Measurements from ENCODE around the gene SUSD1. TPM values are rescaled to one million over a fixed set of nuclear protein-coding genes. Genes with fewer than 3 reads are reported as not detected.

The SUSD1 gene
- total RNA-seq, 1 experiment from 2014 or later, result 8.1 TPM

DNA sequence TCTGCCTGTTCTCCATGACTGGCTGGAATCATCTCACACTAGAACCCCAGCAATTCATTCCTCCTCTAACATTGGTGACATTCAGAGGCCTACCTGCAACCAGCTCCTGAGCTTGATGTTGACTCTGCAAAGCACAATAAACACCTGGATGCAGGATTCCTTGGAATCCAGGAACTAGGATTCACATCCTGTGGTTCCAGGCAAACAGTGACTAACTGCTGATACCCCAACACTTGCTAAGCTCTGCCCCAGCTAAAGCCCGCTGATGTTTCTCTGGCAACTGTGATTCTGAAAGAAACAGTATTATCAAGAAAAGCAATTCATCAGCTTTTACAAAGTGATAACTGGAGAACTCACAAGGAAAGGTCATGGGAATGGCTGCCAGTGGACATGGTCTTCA, 29.2 kb downstream of the SUSD1 start:
- Histone ChIP-seq H3K4ac (ENCODE audit: low read depth, low read length) (no peak overlapping the region), H3K27me3 (ENCODE audit: insufficient read depth, low read length) (no peaks in the 10 kb centered on the region), H3K23ac (ENCODE audit: insufficient read length, low read depth, low read length) (no peak overlapping the region), H2AFZ (ENCODE audit: low read length) (no peak overlapping the region), H3K4me2 (ENCODE audit: insufficient read depth, insufficient read length, low read length) (no peak overlapping the region), H2AK5ac (ENCODE audit: insufficient read length, low read length) (no peak overlapping the region), H4K91ac (ENCODE audit: insufficient read length, low read depth, low read length) (no peak overlapping the region), H3T11ph (ENCODE audit: low read length) (no peak overlapping the region), H2BK120ac (ENCODE audit: low read depth, low read length, poor library complexity, severe bottlenecking) (no peak overlapping the region), H3K9ac (ENCODE audit: extremely low read depth, insufficient read length, low read length) (no peak overlapping the region), H2BK5ac (ENCODE audit: insufficient read length, low read length) (no peak overlapping the region), H3K56ac (ENCODE audit: insufficient read length, low read depth, low read length) (no peak overlapping the region), H3K79me1 (ENCODE audit: insufficient read depth, low read depth, low read length, poor library complexity, severe bottlenecking) (no peaks in the 10 kb centered on the region), H2BK20ac (ENCODE audit: low read depth, low read length, poor library complexity, severe bottlenecking) (no peak overlapping the region), H4K5ac (ENCODE audit: insufficient read length, low read depth, low read length) (no peak overlapping the region), H3K23me2 (ENCODE audit: insufficient read length, low read depth, low read length, poor library complexity, severe bottlenecking) (no peaks in the 10 kb centered on the region), H4K20me1 (ENCODE audit: control insufficient read depth, insufficient read depth, insufficient read length) (no peaks in the 10 kb centered on the region), H3K18ac (ENCODE audit: insufficient read length, low read depth, low read length) (no peak overlapping the region), H4K8ac (replicated peaks; ENCODE audit: insufficient read length, low read depth, low read length) (no peak overlapping the region), H2BK12ac (ENCODE audit: insufficient read length, low read depth, low read length) (no peak overlapping the region), H3K27ac (ENCODE audit: insufficient read length, low read depth, low read length) (no peak overlapping the region), H3K14ac (ENCODE audit: insufficient read depth, low read length) (no peak overlapping the region), H2BK15ac (ENCODE audit: low read depth, low read length) (no peak overlapping the region), H3K4me1 (ENCODE audit: insufficient read depth, low read length) (no peaks in the 10 kb centered on the region), H3K79me2 (ENCODE audit: insufficient read depth, low read length) (no peaks in the 10 kb centered on the region), H3K9me3 (ENCODE audit: control insufficient read depth, low read depth, low read length) (no peaks in the 10 kb centered on the region)
- no CpG with 5 or more reads among the region's 1 CpG for WGBS (ENCODE audit: extremely low coverage, insufficient read length, low lambda C conversion rate)
- Mint-ChIP-seq H3K9me3 (no peaks in the 10 kb centered on the region), H3K4me1 (peaks cover 4 to 6% of the 10 kb centered on the region in 2 experiments; a peak in 3 of 4 replicates), H3K27ac (peak overlapping the region; percentile 43 to 63 (median 46); a peak in 2 of 7 replicates), H3K36me3 (ENCODE audit: insufficient read depth in 1 of 3, low read depth in 3 of 3) (peaks cover 0 to 12% (median 4%) of the 10 kb centered on the region in 3 experiments; a peak in 2 of 7 replicates), H3K4me3 (no peak overlapping the region), H3K27me3 (ENCODE audit: low read depth) (no peaks in the 10 kb centered on the region)
- DNase-seq, result peak; percentile 63
- TF ChIP-seq, protein P1, sequence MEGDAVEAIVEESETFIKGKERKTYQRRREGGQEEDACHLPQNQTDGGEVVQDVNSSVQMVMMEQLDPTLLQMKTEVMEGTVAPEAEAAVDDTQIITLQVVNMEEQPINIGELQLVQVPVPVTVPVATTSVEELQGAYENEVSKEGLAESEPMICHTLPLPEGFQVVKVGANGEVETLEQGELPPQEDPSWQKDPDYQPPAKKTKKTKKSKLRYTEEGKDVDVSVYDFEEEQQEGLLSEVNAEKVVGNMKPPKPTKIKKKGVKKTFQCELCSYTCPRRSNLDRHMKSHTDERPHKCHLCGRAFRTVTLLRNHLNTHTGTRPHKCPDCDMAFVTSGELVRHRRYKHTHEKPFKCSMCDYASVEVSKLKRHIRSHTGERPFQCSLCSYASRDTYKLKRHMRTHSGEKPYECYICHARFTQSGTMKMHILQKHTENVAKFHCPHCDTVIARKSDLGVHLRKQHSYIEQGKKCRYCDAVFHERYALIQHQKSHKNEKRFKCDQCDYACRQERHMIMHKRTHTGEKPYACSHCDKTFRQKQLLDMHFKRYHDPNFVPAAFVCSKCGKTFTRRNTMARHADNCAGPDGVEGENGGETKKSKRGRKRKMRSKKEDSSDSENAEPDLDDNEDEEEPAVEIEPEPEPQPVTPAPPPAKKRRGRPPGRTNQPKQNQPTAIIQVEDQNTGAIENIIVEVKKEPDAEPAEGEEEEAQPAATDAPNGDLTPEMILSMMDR (conservative IDR thresholded peaks at IDR 0.05), result no peak
